Colonic mucosa (tissue), 4 donors: ENCODE results near the gene TMEM108. TPM values are rescaled to one million over a fixed set of nuclear protein-coding genes. Genes with fewer than 3 reads are reported as not detected.
A peak's percentile ranks its signal among the peaks of the same experiment; 100 is the strongest.
"Not testable (repeated sequence)": the region's sequence is repeated elsewhere in the genome, so short reads cannot be mapped to it uniquely, and the experiment has no call there.

Experiments used
- DNase-seq: peaks from one replicate; pipeline ENCODE4 v3.0.0-alpha.2; 2020
- H3K27ac ChIP-seq: fragments of 200-600 bp; one replicate; pipeline ENCODE4 v1.8.0; 2021
- H3K27me3 ChIP-seq: fragments of 200-600 bp; one replicate; pipeline ENCODE4 v1.8.0; 2021
- H3K36me3 ChIP-seq: fragments of 200-600 bp; one replicate; pipeline ENCODE4 v1.8.0; 2021
- H3K4me1 ChIP-seq: fragments of 200-600 bp; one replicate; pipeline ENCODE4 v1.8.0; 2021; ENCODE audit warnings: mild to moderate bottlenecking
- H3K4me3 ChIP-seq: fragments of 200-600 bp; one replicate; pipeline ENCODE4 v1.8.0; 2021
- H3K9ac ChIP-seq, 2 donors: one replicate each; pipeline ENCODE4 v1.7.0; 2013; ENCODE audit warnings: control low read depth in 2 of 2, low read depth in 2 of 2, low read length in 2 of 2
- H3K9me3 ChIP-seq: fragments of 200-600 bp; one replicate; pipeline ENCODE4 v1.8.0; 2021
- intact Hi-C: fragments of 100-400 bp; cut with DNase I; formaldehyde crosslinking; loops from one replicate; pipeline ENCODE4 v1.14.1; 2022
- total RNA-seq, 2 donors: library from RNA; stranded (reverse); fragmentation: NEBNext Ultra II Directional in 1 of 2; extraction: Animal tissue kit (Norgen Biotek cat#: 25700) in 1 of 2; gene quantifications; one replicate each; pipeline ENCODE4 v1.2.1, GENCODE V29; 2021
- TF ChIP-seq, protein P1 (sequence below): fragments of 200-600 bp; IDR thresholded peaks from one replicate; pipeline ENCODE4 v1.8.0; 2022; ENCODE audit warnings: antibody characterized with exemption, mild to moderate bottlenecking
- donor health status: healthy.
- donor health status: DM: no; HTN: no; CAD: no.
- donor health status: DM: no; HTN: no; CAD: no.

TMEM108 gene
- total RNA-seq: under 1 TPM; 0.20 to 0.82 TPM

DNA sequence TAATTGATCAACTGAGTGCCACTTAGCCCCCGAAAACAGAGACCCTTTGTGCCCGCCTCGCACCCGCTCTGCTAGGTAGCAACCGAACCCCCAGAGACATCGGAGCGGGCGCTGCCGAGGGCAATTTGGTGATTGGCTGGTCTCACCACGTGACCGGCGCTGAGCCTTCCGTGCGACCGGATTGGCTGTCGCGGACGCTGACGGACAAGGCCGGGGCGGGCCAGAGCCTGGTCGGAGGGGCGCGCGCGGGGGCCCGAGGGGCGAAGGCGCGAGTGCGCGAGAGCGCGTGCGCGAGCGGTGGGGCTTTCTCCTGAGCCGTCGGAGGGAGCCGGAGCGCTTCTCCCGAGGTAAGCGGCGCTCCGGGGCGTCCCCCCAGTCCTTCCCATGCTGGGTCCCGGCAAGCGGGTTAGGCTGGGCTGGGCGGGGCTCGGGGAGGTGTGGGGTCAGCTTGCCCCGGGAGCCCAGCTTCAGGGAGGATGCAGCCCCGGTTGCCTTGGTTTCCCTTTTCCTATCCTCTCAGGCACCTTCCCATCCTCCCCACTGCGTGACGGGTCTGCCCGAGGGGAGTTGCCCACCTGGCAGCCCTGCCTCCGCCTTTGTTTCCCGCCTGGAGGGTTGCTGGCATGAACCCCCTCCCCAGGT lies at the start of gene TMEM108:
Gene TMEM108, plus strand, starts transcription at position 303 of the 642 bp plus-strand sequence.
- peak; percentile 62 for DNase-seq
- TF ChIP-seq, protein P1, sequence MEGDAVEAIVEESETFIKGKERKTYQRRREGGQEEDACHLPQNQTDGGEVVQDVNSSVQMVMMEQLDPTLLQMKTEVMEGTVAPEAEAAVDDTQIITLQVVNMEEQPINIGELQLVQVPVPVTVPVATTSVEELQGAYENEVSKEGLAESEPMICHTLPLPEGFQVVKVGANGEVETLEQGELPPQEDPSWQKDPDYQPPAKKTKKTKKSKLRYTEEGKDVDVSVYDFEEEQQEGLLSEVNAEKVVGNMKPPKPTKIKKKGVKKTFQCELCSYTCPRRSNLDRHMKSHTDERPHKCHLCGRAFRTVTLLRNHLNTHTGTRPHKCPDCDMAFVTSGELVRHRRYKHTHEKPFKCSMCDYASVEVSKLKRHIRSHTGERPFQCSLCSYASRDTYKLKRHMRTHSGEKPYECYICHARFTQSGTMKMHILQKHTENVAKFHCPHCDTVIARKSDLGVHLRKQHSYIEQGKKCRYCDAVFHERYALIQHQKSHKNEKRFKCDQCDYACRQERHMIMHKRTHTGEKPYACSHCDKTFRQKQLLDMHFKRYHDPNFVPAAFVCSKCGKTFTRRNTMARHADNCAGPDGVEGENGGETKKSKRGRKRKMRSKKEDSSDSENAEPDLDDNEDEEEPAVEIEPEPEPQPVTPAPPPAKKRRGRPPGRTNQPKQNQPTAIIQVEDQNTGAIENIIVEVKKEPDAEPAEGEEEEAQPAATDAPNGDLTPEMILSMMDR: no peak
- Histone ChIP-seq H3K27ac (no peak within 1 kb of the TSS), H3K9me3 (no peaks in the 10 kb centered on the region), H3K9ac (no peak within 1 kb of the TSS), H3K36me3 (no peaks in the 10 kb centered on the region), H3K4me3 (peak within 1 kb of the TSS; percentile 31), H3K4me1 (no peaks in the 10 kb centered on the region), H3K27me3 (peaks cover 17% of the 10 kb centered on the region)
- intact Hi-C loops: no loop called here

DNA sequence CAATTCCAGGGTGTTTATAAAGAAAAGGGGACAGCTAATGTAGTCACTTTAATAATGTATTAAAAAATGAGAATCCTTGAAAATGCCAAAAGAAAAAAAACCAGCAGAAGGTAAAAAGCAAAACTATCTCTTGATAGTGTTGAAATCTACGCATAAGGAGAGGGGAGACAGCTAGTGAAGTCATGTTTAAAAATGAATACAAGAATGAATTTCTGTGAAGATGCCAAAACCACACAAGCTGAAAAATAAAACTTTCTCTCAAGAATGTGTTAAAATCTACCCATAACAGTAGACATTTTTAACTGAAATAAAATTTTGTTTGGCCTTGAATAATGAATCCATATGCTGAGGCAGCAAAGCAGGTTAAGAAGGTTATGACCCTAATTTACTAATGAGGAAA lies 42.2 kb upstream of the TMEM108 start:
- Histone ChIP-seq H3K27me3 (no peaks in the 10 kb centered on the region), H3K27ac (no peak overlapping the region), H3K4me3 (no peak overlapping the region), H3K9ac (no peak overlapping the region), H3K36me3 (no peaks in the 10 kb centered on the region), H3K9me3 (no peaks in the 10 kb centered on the region), H3K4me1 (no peaks in the 10 kb centered on the region)
- TF ChIP-seq, protein P1: no peak
- intact Hi-C loops: no loop called here
- no peak for DNase-seq

DNA sequence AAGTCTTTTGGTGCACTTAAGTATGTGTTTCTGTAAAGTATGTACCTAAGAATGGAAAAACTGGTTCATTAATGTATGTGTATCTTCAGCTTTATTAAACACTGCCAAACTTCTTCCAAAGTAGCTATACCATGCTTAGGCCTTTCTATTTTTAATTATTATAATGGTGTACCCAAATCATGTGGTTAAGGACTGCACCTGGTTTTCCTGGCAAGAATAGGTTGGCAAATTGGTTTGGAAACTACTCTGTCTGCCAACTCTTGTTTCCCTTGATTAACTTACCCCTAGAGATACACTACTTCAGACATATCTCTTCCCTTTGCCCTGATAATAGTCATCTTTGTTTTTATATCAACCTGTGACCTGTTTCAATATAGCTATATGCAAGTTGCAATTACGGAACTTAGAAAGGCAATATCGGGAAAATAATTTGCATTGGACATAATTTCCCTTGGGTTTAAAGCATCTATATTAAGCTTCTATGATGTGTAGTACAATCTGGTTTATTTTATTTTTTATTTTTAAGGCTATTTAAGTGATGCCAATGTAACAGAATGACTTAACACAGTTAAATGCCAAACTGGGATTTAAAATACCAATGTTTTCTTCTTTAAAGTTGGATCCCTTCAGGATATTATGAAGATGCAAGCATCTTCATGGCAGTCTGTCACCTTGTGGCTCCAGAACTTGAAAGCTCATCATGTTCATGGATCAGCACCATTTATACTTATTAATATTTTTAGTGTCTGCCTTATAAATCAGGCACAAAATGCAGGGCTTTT lies 40.6 kb upstream of the TMEM108 start:
- intact Hi-C loops: no loop called here
- TF ChIP-seq, protein P1: no peak
- Histone ChIP-seq H3K36me3 (no peaks in the 10 kb centered on the region), H3K4me1 (no peaks in the 10 kb centered on the region), H3K9ac (no peak overlapping the region), H3K27ac (no peak overlapping the region), H3K4me3 (no peak overlapping the region), H3K9me3 (no peaks in the 10 kb centered on the region), H3K27me3 (no peaks in the 10 kb centered on the region)
- DNase-seq: no peak

GRCh38 chr3:133005032-133005431 lies 33.2 kb upstream of the TMEM108 start:
- H3K27ac ChIP-seq, H3K36me3 ChIP-seq, DNase-seq, intact Hi-C loops, H3K4me1 ChIP-seq, H3K9ac ChIP-seq, H3K9me3 ChIP-seq, H3K27me3 ChIP-seq, H3K4me3 ChIP-seq: not testable (repeated sequence)

DNA sequence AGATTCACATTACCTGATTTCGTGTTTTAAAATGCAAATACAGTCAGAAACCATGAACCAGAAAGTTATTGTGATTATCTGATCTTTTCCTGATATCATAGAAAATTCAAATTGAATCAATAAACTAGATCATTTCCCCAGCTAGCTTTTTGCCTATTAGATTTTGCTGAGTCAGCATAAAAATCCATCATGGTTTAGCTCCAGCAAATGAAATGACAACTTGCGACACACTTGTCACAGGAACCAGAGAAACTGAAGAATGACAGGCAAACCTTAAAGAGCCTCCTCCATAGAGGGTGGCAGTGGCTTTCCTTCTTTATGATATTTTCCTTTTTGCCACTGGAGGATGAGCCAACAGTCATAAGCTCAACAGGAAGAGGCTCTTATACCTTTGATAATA lies 30.6 kb upstream of the TMEM108 start:
- Histone ChIP-seq H3K27ac (no peak overlapping the region), H3K9me3 (no peaks in the 10 kb centered on the region), H3K9ac (no peak overlapping the region), H3K27me3 (no peaks in the 10 kb centered on the region), H3K4me3 (no peak overlapping the region), H3K36me3 (no peaks in the 10 kb centered on the region), H3K4me1 (no peaks in the 10 kb centered on the region)
- no peak for DNase-seq
- intact Hi-C loops: no loop called here
- TF ChIP-seq, protein P1: no peak

DNA sequence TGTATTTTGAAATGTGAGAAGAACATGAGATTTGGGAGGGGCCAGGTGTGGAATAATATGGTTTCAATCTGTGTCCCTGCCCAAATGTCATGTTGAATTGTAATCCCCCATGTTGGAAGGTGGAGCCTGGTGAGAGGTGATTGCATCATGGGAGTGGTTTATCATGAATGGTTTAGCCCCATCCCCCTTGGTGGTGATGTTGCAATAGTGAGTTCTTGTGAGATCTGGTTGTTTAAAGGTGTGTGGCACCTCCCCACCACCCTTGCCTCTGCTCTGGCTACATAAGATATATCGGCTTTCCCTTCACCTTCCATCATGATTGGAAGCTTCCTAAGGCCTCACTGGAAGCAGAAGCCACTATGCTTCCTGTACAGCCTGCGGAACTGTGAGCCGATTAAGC lies 23.9 kb upstream of the TMEM108 start:
- no peak overlapping the region for H3K27ac ChIP-seq

DNA sequence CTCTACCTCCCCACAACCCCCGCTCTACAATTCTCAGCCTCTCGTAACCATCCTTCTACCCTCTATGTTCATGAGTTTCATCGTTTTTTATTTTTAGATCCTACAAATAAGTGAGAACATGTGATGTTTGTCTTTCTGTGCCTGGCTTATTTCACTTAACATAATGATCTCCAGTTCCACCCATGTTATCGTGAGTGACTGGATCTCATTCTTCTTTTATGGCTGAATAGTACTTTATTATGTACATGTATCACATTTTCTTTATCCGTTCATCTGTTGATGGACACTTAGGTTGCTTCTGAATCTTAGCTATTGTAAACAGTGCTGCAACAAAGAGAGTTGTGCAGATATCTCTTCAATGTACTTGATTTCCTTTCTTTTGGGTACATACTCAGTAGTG lies 22.6 kb upstream of the TMEM108 start:
- intact Hi-C loops: not testable (repeated sequence)

More for the DNA sequence above, 23.9 kb upstream of the TMEM108 start:
- Histone ChIP-seq H3K9me3 (no peaks in the 10 kb centered on the region), H3K9ac (no peak overlapping the region), H3K27me3 (no peaks in the 10 kb centered on the region), H3K36me3 (no peaks in the 10 kb centered on the region), H3K4me1 (no peaks in the 10 kb centered on the region), H3K4me3 (no peak overlapping the region)
- DNase-seq: no peak
- TF ChIP-seq, protein P1: no peak
- intact Hi-C loops: no loop called here

More for the DNA sequence above, 22.6 kb upstream of the TMEM108 start:
- H3K36me3 ChIP-seq, H3K9ac ChIP-seq, DNase-seq, H3K4me3 ChIP-seq, H3K27ac ChIP-seq, H3K4me1 ChIP-seq, H3K27me3 ChIP-seq, H3K9me3 ChIP-seq: not testable (repeated sequence)
